DOHH2 (cell line): Measurements from ENCODE around the gene OR4D9.

Experiments
- H3F3A ChIP-seq: fragments of 200-600 bp; sonication (generic), shearing (Covaris generic); 2 replicates; pipeline ENCODE4 v1.6.0; 2016; ENCODE audit warnings: antibody characterized with exemption, mild to moderate bottlenecking; ENCODE audit not compliant: control insufficient read depth, insufficient read depth
- H3K27ac ChIP-seq: fragments of 200-600 bp; sonication (generic); 2 replicates; pipeline ENCODE4 v1.5.1; 2014; ENCODE audit warnings: low read depth, mild to moderate bottlenecking, low read length, moderate library complexity
- H3K27me3 ChIP-seq: fragments of 200-600 bp; sonication (generic); 2 replicates; pipeline ENCODE4 v1.6.1; 2014; ENCODE audit warnings: mild to moderate bottlenecking, low read length, mixed read lengths; ENCODE audit not compliant: control insufficient read depth
- H3K36me3 ChIP-seq: fragments of 200-600 bp; sonication (generic); 2 replicates; pipeline ENCODE4 v1.6.1; 2014; ENCODE audit warnings: mild to moderate bottlenecking, low read length, moderate library complexity, mixed read lengths; ENCODE audit not compliant: control insufficient read depth
- H3K4me1 ChIP-seq: fragments of 200-600 bp; sonication (generic); 2 replicates; pipeline ENCODE4 v1.6.1; 2014; ENCODE audit warnings: mild to moderate bottlenecking, low read length, mixed read lengths; ENCODE audit not compliant: control insufficient read depth
- H3K4me2 ChIP-seq: fragments of 200-600 bp; sonication (generic); 2 replicates; pipeline ENCODE4 v1.6.0; 2014; ENCODE audit warnings: mild to moderate bottlenecking, low read length, moderate library complexity
- H3K4me3 ChIP-seq: fragments of 200-600 bp; sonication (generic); 2 replicates; pipeline ENCODE4 v1.5.1; 2014; ENCODE audit warnings: mild to moderate bottlenecking, low read length, mixed read lengths
- H3K79me2 ChIP-seq: fragments of 200-600 bp; sonication (generic); 2 replicates; pipeline ENCODE4 v1.6.1; 2014; ENCODE audit warnings: mild to moderate bottlenecking, low read length, mixed read lengths; ENCODE audit not compliant: control insufficient read depth
- H3K9me2 ChIP-seq: fragments of 200-600 bp; sonication (generic); replicated peaks from 2 replicates; pipeline ENCODE4 v1.6.1; 2014; ENCODE audit warnings: mild to moderate bottlenecking, low read length, mixed read lengths; ENCODE audit not compliant: control insufficient read depth
- H3K9me3 ChIP-seq: fragments of 200-600 bp; sonication (generic); 2 replicates; pipeline ENCODE4 v1.6.1; 2014; ENCODE audit warnings: antibody characterized with exemption, low read length, mixed read lengths; ENCODE audit not compliant: control insufficient read depth, insufficient read depth
- H4K20me1 ChIP-seq: fragments of 200-600 bp; sonication (generic); 2 replicates; pipeline ENCODE4 v1.6.0; 2014; ENCODE audit warnings: low read depth, mild to moderate bottlenecking, antibody characterized with exemption, low read length, moderate library complexity; ENCODE audit not compliant: control insufficient read depth, insufficient read depth
- EZH2phosphoT487 ChIP-seq: fragments of 200-600 bp; sonication (generic); IDR thresholded peaks from 2 replicates; pipeline ENCODE4 v1.6.1; 2017; ENCODE audit warnings: borderline replicate concordance, mild to moderate bottlenecking, antibody characterized with exemption, low read length, moderate library complexity, mixed read lengths
- TF ChIP-seq, protein P1 (sequence below): fragments of 200-600 bp; sonication (generic); IDR thresholded peaks from one replicate; pipeline ENCODE4 v1.5.1; 2014; ENCODE audit warnings: antibody characterized with exemption, mild to moderate bottlenecking, low read depth, low read length; ENCODE audit not compliant: poor library complexity, severe bottlenecking

Gene OR4D9

DNA sequence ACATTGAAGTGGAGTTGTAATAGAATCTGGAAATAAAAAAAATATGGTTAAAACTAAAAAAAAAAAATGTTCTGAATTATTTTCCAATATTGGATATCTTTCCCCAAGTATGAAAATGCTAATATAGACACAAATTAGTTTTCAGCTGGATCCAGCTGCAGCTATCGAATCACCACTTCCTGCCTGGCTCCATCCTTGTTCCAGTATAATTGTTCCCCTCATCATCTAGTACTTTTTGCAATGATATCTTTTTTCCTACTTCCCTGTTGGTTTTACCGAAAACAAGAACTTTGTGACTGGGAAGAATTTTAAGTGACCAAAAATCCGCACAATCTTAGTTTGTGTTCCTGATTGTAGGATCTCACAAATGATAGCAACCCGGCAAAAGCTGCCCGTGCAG lies 9.4 kb downstream of the OR4D9 start:
- TF ChIP-seq EZH2phosphoT487, result no peak
- TF ChIP-seq, protein P1, sequence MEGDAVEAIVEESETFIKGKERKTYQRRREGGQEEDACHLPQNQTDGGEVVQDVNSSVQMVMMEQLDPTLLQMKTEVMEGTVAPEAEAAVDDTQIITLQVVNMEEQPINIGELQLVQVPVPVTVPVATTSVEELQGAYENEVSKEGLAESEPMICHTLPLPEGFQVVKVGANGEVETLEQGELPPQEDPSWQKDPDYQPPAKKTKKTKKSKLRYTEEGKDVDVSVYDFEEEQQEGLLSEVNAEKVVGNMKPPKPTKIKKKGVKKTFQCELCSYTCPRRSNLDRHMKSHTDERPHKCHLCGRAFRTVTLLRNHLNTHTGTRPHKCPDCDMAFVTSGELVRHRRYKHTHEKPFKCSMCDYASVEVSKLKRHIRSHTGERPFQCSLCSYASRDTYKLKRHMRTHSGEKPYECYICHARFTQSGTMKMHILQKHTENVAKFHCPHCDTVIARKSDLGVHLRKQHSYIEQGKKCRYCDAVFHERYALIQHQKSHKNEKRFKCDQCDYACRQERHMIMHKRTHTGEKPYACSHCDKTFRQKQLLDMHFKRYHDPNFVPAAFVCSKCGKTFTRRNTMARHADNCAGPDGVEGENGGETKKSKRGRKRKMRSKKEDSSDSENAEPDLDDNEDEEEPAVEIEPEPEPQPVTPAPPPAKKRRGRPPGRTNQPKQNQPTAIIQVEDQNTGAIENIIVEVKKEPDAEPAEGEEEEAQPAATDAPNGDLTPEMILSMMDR, result no peak
- Histone ChIP-seq H3K4me3 (no peak overlapping the region), H3K79me2 (no peaks in the 10 kb centered on the region), H3K27ac (no peak overlapping the region), H3K4me2 (no peak overlapping the region), H3K4me1 (no peaks in the 10 kb centered on the region), H3K9me3 (no peaks in the 10 kb centered on the region), H3F3A (no peaks in the 10 kb centered on the region), H3K36me3 (no peaks in the 10 kb centered on the region), H3K9me2 (no peaks in the 10 kb centered on the region), H3K27me3 (peaks cover 5% of the 10 kb centered on the region; the same call in 1 of the 2 replicates), H4K20me1 (no peaks in the 10 kb centered on the region)

DNA sequence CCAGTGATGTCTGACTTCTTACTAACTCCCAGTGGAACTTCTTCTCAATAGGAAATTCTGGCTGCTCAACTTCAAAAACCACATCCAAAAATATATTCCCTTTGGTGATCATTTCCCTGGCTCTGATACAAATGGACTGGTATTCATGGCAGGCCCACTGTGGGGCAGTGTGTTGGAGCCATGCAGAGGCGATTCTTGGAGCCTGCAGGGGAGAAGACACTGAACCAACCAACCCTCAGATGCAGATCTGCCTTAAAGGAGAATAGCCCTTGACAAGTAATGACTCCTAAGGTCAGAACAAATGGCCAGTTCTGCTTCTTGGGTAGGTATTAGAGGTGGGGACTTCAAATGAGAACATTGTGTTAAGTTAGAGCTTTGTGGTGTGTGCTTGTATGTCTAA lies 12.2 kb downstream of the OR4D9 start:
- H3K36me3 ChIP-seq, result no peaks in the 10 kb centered on the region
- H3K79me2 ChIP-seq, result no peaks in the 10 kb centered on the region
- H4K20me1 ChIP-seq, result no peaks in the 10 kb centered on the region
- H3K27ac ChIP-seq, result no peak overlapping the region
- no peak overlapping the region for H3K4me3 ChIP-seq
- no peaks in the 10 kb centered on the region for H3F3A ChIP-seq
- TF ChIP-seq EZH2phosphoT487, result no peak
- TF ChIP-seq, protein P1, result no peak
- H3K9me3 ChIP-seq, result no peaks in the 10 kb centered on the region
- no peaks in the 10 kb centered on the region for H3K4me1 ChIP-seq
- H3K9me2 ChIP-seq, result no peaks in the 10 kb centered on the region
- H3K27me3 ChIP-seq, result peaks cover 5% of the 10 kb centered on the region; the same call in 1 of the 2 replicates
- no peak overlapping the region for H3K4me2 ChIP-seq

DNA sequence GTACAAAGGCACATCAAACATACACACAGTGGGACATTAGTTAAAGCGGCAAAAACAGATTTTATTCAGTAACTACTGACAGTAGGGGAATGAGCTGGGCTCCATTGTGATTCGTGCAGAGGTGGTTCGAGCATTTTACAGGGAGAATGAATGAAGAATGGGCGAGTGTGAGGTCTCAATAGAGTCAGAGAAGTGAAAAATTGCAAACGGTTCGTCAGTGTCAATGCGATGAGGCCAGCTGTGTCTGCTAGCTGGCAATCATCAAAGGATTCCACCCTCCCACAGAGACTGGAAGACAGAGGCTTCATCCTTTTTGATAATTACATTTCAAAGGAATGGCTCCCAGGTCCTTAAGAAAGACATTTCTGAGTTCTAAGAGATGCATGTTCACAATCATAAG lies 17.4 kb downstream of the OR4D9 start:
- Histone ChIP-seq H3K4me2 (no peak overlapping the region), H3K27me3 (peaks cover 5% of the 10 kb centered on the region; the same call in 1 of the 2 replicates), H3K79me2 (no peaks in the 10 kb centered on the region), H3K27ac (no peak overlapping the region), H3K9me3 (no peaks in the 10 kb centered on the region), H4K20me1 (no peaks in the 10 kb centered on the region), H3K9me2 (no peaks in the 10 kb centered on the region), H3K4me3 (no peak overlapping the region), H3K36me3 (no peaks in the 10 kb centered on the region), H3K4me1 (no peaks in the 10 kb centered on the region), H3F3A (no peaks in the 10 kb centered on the region)
- no peak for TF ChIP-seq EZH2phosphoT487
- TF ChIP-seq, protein P1, result no peak
